ENCODE results near the gene M6PR.

The M6PR gene

DNA sequence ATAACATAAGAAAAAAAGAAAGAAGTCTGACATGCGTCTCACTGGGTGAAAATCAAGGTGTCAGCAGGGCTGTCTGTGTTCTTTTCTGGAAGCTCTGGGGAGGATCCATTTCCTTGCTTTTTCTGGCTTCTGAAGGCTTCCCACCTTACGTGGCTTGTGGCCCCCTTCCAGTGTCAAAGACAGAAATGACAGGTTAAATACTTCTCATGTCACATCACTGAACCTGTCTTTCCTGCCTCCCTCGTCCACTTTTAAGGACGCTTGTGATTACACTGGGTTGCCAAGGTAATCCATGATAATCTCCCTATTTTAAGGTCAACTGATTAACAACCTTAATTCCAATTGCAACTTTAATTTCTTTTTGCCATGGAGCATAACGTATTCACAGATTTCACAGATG lies 39.7 kb downstream of the M6PR start:
- TF ChIP-seq ARNTL (CRISPR knock-in tag; IDR thresholded peaks at IDR 0.05; ENCODE audit: borderline replicate concordance, low read depth) (no peak), ESRRG (CRISPR knock-in tag; IDR thresholded peaks at IDR 0.05) (no peak), ZNF70 (CRISPR knock-in tag; IDR thresholded peaks at IDR 0.05) (no peak), GLIS3 (CRISPR knock-in tag; IDR thresholded peaks at IDR 0.05) (no peak), TOX (CRISPR knock-in tag; IDR thresholded peaks at IDR 0.05; ENCODE audit: borderline replicate concordance) (no peak), ZNF565 (CRISPR knock-in tag; conservative IDR thresholded peaks at IDR 0.05; ENCODE audit: low read depth) (no peak), CSDC2 (CRISPR knock-in tag; IDR thresholded peaks at IDR 0.05) (no peak), ZFP3 (CRISPR knock-in tag; IDR thresholded peaks at IDR 0.05) (no peak), ZFP30 (CRISPR knock-in tag; IDR thresholded peaks at IDR 0.05) (no peak), ISL1 (CRISPR knock-in tag; IDR thresholded peaks at IDR 0.05) (no peak), ZNF8 (CRISPR knock-in tag; IDR thresholded peaks at IDR 0.05) (no peak), TCF4 (CRISPR knock-in tag; IDR thresholded peaks at IDR 0.05; ENCODE audit: borderline replicate concordance) (no peak), SNAI2 (CRISPR knock-in tag; IDR thresholded peaks at IDR 0.05) (no peak), PPARA (CRISPR knock-in tag; IDR thresholded peaks at IDR 0.05; ENCODE audit: borderline replicate concordance) (no peak), ZC3H10 (CRISPR knock-in tag; IDR thresholded peaks at IDR 0.05) (no peak)
- TF ChIP-seq, protein P1, sequence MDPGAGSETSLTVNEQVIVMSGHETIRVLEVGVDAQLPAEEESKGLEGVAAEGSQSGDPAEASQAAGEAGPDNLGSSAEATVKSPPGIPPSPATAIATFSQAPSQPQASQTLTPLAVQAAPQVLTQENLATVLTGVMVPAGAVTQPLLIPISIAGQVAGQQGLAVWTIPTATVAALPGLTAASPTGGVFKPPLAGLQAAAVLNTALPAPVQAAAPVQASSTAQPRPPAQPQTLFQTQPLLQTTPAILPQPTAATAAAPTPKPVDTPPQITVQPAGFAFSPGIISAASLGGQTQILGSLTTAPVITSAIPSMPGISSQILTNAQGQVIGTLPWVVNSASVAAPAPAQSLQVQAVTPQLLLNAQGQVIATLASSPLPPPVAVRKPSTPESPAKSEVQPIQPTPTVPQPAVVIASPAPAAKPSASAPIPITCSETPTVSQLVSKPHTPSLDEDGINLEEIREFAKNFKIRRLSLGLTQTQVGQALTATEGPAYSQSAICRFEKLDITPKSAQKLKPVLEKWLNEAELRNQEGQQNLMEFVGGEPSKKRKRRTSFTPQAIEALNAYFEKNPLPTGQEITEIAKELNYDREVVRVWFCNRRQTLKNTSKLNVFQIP (CRISPR knock-in tag; IDR thresholded peaks at IDR 0.05; ENCODE audit: borderline replicate concordance, low read depth), result no peak
- TF ChIP-seq, protein P2, sequence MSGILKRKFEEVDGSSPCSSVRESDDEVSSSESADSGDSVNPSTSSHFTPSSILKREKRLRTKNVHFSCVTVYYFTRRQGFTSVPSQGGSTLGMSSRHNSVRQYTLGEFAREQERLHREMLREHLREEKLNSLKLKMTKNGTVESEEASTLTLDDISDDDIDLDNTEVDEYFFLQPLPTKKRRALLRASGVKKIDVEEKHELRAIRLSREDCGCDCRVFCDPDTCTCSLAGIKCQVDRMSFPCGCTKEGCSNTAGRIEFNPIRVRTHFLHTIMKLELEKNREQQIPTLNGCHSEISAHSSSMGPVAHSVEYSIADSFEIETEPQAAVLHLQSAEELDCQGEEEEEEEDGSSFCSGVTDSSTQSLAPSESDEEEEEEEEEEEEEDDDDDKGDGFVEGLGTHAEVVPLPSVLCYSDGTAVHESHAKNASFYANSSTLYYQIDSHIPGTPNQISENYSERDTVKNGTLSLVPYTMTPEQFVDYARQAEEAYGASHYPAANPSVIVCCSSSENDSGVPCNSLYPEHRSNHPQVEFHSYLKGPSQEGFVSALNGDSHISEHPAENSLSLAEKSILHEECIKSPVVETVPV (CRISPR knock-in tag; IDR thresholded peaks at IDR 0.05), result no peak
- TF ChIP-seq, protein P3, sequence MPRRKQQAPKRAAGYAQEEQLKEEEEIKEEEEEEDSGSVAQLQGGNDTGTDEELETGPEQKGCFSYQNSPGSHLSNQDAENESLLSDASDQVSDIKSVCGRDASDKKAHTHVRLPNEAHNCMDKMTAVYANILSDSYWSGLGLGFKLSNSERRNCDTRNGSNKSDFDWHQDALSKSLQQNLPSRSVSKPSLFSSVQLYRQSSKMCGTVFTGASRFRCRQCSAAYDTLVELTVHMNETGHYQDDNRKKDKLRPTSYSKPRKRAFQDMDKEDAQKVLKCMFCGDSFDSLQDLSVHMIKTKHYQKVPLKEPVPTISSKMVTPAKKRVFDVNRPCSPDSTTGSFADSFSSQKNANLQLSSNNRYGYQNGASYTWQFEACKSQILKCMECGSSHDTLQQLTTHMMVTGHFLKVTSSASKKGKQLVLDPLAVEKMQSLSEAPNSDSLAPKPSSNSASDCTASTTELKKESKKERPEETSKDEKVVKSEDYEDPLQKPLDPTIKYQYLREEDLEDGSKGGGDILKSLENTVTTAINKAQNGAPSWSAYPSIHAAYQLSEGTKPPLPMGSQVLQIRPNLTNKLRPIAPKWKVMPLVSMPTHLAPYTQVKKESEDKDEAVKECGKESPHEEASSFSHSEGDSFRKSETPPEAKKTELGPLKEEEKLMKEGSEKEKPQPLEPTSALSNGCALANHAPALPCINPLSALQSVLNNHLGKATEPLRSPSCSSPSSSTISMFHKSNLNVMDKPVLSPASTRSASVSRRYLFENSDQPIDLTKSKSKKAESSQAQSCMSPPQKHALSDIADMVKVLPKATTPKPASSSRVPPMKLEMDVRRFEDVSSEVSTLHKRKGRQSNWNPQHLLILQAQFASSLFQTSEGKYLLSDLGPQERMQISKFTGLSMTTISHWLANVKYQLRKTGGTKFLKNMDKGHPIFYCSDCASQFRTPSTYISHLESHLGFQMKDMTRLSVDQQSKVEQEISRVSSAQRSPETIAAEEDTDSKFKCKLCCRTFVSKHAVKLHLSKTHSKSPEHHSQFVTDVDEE (CRISPR knock-in tag; IDR thresholded peaks at IDR 0.05), result no peak
- TF ChIP-seq, protein P4, sequence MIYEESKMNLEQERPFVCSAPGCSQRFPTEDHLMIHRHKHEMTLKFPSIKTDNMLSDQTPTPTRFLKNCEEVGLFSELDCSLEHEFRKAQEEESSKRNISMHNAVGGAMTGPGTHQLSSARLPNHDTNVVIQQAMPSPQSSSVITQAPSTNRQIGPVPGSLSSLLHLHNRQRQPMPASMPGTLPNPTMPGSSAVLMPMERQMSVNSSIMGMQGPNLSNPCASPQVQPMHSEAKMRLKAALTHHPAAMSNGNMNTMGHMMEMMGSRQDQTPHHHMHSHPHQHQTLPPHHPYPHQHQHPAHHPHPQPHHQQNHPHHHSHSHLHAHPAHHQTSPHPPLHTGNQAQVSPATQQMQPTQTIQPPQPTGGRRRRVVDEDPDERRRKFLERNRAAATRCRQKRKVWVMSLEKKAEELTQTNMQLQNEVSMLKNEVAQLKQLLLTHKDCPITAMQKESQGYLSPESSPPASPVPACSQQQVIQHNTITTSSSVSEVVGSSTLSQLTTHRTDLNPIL (CRISPR knock-in tag; IDR thresholded peaks at IDR 0.05; ENCODE audit: low read depth), result no peak

DNA sequence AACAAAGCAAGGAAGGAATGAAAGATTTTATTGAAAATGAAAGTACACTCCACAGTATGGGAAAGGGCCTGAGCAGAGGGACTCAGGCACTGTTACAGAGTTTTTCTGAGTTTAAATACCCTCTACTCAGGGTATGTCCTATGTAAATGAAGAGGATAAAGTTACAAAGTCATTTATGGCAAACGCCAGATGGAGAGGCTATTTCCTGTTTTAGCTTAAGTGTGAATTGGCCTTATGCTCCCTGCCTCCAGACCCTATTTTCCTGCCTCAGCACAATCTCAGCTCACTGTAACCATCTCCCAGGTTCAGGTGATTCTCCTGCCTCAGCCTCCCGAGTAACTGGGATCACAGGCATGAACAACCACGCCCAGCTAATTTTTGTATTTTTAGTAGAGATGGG lies 41.9 kb downstream of the M6PR start:
- ATAC-seq, result no peak
- TF ChIP-seq ZFP30 (CRISPR knock-in tag; IDR thresholded peaks at IDR 0.05) (no peak), ZNF8 (CRISPR knock-in tag; IDR thresholded peaks at IDR 0.05) (no peak), SNAI2 (CRISPR knock-in tag; IDR thresholded peaks at IDR 0.05) (no peak), ESRRG (CRISPR knock-in tag; IDR thresholded peaks at IDR 0.05) (no peak), ZFP3 (CRISPR knock-in tag; IDR thresholded peaks at IDR 0.05) (no peak), ZNF565 (CRISPR knock-in tag; conservative IDR thresholded peaks at IDR 0.05; ENCODE audit: low read depth) (no peak), RARB (CRISPR knock-in tag; IDR thresholded peaks at IDR 0.05) (no peak), ZNF70 (CRISPR knock-in tag; IDR thresholded peaks at IDR 0.05) (no peak), ISL1 (CRISPR knock-in tag; IDR thresholded peaks at IDR 0.05) (no peak)
- TF ChIP-seq, protein P5, sequence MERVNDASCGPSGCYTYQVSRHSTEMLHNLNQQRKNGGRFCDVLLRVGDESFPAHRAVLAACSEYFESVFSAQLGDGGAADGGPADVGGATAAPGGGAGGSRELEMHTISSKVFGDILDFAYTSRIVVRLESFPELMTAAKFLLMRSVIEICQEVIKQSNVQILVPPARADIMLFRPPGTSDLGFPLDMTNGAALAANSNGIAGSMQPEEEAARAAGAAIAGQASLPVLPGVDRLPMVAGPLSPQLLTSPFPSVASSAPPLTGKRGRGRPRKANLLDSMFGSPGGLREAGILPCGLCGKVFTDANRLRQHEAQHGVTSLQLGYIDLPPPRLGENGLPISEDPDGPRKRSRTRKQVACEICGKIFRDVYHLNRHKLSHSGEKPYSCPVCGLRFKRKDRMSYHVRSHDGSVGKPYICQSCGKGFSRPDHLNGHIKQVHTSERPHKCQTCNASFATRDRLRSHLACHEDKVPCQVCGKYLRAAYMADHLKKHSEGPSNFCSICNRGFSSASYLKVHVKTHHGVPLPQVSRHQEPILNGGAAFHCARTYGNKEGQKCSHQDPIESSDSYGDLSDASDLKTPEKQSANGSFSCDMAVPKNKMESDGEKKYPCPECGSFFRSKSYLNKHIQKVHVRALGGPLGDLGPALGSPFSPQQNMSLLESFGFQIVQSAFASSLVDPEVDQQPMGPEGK (CRISPR knock-in tag; IDR thresholded peaks at IDR 0.05; ENCODE audit: borderline replicate concordance), result no peak
- TF ChIP-seq, protein P3 (CRISPR knock-in tag; IDR thresholded peaks at IDR 0.05), result no peak

More for the DNA sequence above, 39.7 kb downstream of the M6PR start:
- ATAC-seq, result no peak
